GM21515 (cell line): ENCODE data around the gene FAM171A2.

Experiments used
- ATAC-seq: cut with Tn5 transposase; IDR thresholded peaks from one replicate; pipeline ENCODE4 v1.9.1; 2021; ENCODE audit not compliant: unreplicated experiment

FAM171A2 gene

GRCh38 chr17:44324092-44324570 lies 39.5 kb downstream of the FAM171A2 start:
- ATAC-seq = no peak

GRCh38 chr17:44323359-44324091 lies 40.1 kb downstream of the FAM171A2 start:
- ATAC-seq = no peak

- no peak for ATAC-seq
These were observed 41.3 kb downstream of the FAM171A2 start for GRCh38 chr17:44322236-44322895.

GRCh38 chr17:44321246-44322120 lies 42.2 kb downstream of the FAM171A2 start:
- no peak for ATAC-seq

- no peak for ATAC-seq
These were observed 43.6 kb downstream of the FAM171A2 start for GRCh38 chr17:44320066-44320465.

GRCh38 chr17:44318077-44318892 lies 45.4 kb downstream of the FAM171A2 start:
- ATAC-seq = no peak

GRCh38 chr17:44317545-44317944 lies 46.1 kb downstream of the FAM171A2 start:
- no peak for ATAC-seq

- ATAC-seq = no peak
These were observed 47.6 kb downstream of the FAM171A2 start for GRCh38 chr17:44315760-44316731.

- ATAC-seq = no peak
These were observed 48.6 kb downstream of the FAM171A2 start for GRCh38 chr17:44314869-44315661.

GRCh38 chr17:44314524-44314868 lies 49.2 kb downstream of the FAM171A2 start:
- ATAC-seq = no peak

- no peak for ATAC-seq
These were observed 49.6 kb downstream of the FAM171A2 start for GRCh38 chr17:44314031-44314430.

GRCh38 chr17:44312396-44313104 lies 51.1 kb downstream of the FAM171A2 start:
- no peak for ATAC-seq

GRCh38 chr17:44311562-44312181 lies 52.0 kb downstream of the FAM171A2 start:
- ATAC-seq = no peak

GRCh38 chr17:44310609-44311376 lies 52.9 kb downstream of the FAM171A2 start:
- ATAC-seq = no peak

- no peak for ATAC-seq
These were observed 53.5 kb downstream of the FAM171A2 start for GRCh38 chr17:44310188-44310587.

- no peak for ATAC-seq
These were observed 54.2 kb downstream of the FAM171A2 start for GRCh38 chr17:44309472-44309871.

GRCh38 chr17:44308865-44309264 lies 54.8 kb downstream of the FAM171A2 start:
- no peak for ATAC-seq
